Panc1 (cell line): ENCODE data around the gene S1PR3.

Experiments
- CTCF ChIP-seq: fragments of 450-650 bp; IDR thresholded peaks from 2 replicates; pipeline ENCODE4 v1.5.1; 2017; ENCODE audit warnings: mild to moderate bottlenecking
- POLR2AphosphoS5 ChIP-seq: IDR thresholded peaks from 2 replicates; pipeline ENCODE4 v1.6.1; 2012; ENCODE audit warnings: mild to moderate bottlenecking, low read depth, low read length, moderate library complexity
- TCF7L2 ChIP-seq: IDR thresholded peaks from 2 replicates; pipeline ENCODE4 v1.6.1; 2011; ENCODE audit warnings: mild to moderate bottlenecking, low read depth, low read length, inconsistent platforms

- no peak for TF ChIP-seq CTCF
- no peak for TF ChIP-seq POLR2AphosphoS5
- no peak for TF ChIP-seq TCF7L2
These were observed 3.6 kb upstream of the S1PR3 start for GRCh38 chr9:88987661-88988060.
